Sigmoid colon (tissue), 7 donors: ENCODE data around the gene BPIFA1. TPM values are rescaled to one million over a fixed set of nuclear protein-coding genes. Genes with fewer than 3 reads are reported as not detected.

ENCODE experiments used
- DNase-seq: peaks from one replicate; pipeline ENCODE4 v3.0.0-alpha.2; 2019
- H3K27ac ChIP-seq, 4 donors: fragments of 200-600 bp; sonication (generic); one replicate each; pipeline ENCODE4 v1.5.1; 2016 to 2019; ENCODE audit warnings: mild to moderate bottlenecking in 1 of 4
- H3K27me3 ChIP-seq, 3 donors: fragments of 200-600 bp; sonication (generic); one replicate each; pipeline ENCODE4 v1.5.1; 2019; ENCODE audit warnings: mild to moderate bottlenecking in 1 of 3
- H3K36me3 ChIP-seq, 4 donors: fragments of 200-600 bp; sonication (generic); one replicate each; pipeline ENCODE4 v1.5.1; 2016 to 2019
- H3K4me1 ChIP-seq, 4 donors: fragments of 200-600 bp; sonication (generic); one replicate each; pipeline ENCODE4 v1.5.1; 2017 to 2019
- H3K4me3 ChIP-seq, 4 donors: fragments of 200-600 bp; sonication (generic); one replicate each; pipeline ENCODE4 v1.5.1; 2017 to 2019; ENCODE audit warnings: mild to moderate bottlenecking in 2 of 4, moderate library complexity in 1 of 4
- H3K9me3 ChIP-seq, 4 donors: fragments of 200-600 bp in 3 of 4; sonication (generic) in 3 of 4; one replicate each; pipeline versions ENCODE4 v1.5.1 to v1.6.1; 2013 to 2019
- EP300 ChIP-seq, 4 donors: sonication (generic); formaldehyde crosslinking; IDR thresholded peaks; one replicate each; pipeline ENCODE4 v1.6.1; 2017; ENCODE audit warnings: antibody characterized with exemption in 4 of 4
- POLR2A ChIP-seq, 2 donors: fragments of 450-650 bp; IDR thresholded peaks; one replicate each; pipeline ENCODE4 v1.6.1; 2016; ENCODE audit warnings: antibody characterized with exemption in 2 of 2, mild to moderate bottlenecking in 2 of 2, moderate library complexity in 2 of 2
- POLR2AphosphoS5 ChIP-seq, 4 donors: sonication (generic); formaldehyde crosslinking; IDR thresholded peaks; one replicate each; pipeline ENCODE4 v1.6.1; 2017; ENCODE audit warnings: antibody characterized with exemption in 4 of 4
- WGBS, 2 donors: extraction: QIAGEN DNeasy Blood & Tissue Kit; methylation state at CpG; one replicate each; pipeline ENCODE4 v1.1.7; 2013; 5-methylcytosine and 5-hydroxymethylcytosine counted together
- intact Hi-C: fragments of 100-400 bp; cut with DNase I; formaldehyde crosslinking; loops from one replicate; pipeline ENCODE4 v1.15.1; 2023
- polyA plus RNA-seq, 3 donors: library from polyadenylated mRNA; stranded (reverse); fragments of 200-250 nt; gene quantifications; one replicate each; pipeline ENCODE4 v1.2.3, GENCODE V29; 2013
- total RNA-seq, 4 donors: library from RNA; depleted of rRNA; stranded (reverse); fragments of >200 nt; gene quantifications; one replicate each; pipeline ENCODE4 v1.1.0, GENCODE V29; 2016
- TF ChIP-seq, protein P1 (sequence below), 4 experiments: fragments of 450-650 bp in 3 of 4; fragments of 200-600 bp in 1 of 4; IDR thresholded peaks; one replicate each; pipeline ENCODE4 v1.5.1; 2016 to 2019; ENCODE audit warnings: antibody characterized with exemption in 4 of 4, mild to moderate bottlenecking in 3 of 4, moderate library complexity in 2 of 4
- donor health status: healthy with polysubstance abuse.
- donor health status: Bipolar disorder and iron deficiency.
- donor health status: healthy.

Gene BPIFA1
- total and polyA plus RNA-seq, 7 donors = not detected

DNA sequence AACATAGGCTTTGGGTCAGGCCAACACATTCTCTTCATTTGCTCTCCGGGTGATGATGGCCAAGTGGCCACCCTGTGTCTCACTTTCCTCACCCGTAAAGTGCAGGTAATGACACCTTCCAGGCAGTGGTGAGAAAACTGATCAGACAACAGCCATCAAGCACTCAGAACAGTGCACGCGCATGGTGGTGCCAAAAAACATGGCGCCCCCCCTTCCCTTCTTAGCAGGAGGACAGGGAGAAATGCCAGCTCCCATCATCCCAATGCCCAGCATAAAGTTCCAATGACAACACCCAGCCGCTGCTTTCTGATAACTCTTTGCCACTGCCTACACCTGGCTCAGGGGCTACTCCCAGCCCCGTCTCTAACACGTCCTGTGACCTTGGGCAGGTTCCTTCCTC is 55.6 kb downstream of the BPIFA1 start:
- DNase-seq = no peak
- intact Hi-C loops = no loop called here
- no peaks in the 10 kb centered on the region for H3K9me3 ChIP-seq
- no peaks in the 10 kb centered on the region for H3K4me1 ChIP-seq
- WGBS, 2 donors = 74 to 87% methylated on average over 8 of the region's 8 CpGs
- no peak for TF ChIP-seq EP300 (IDR thresholded peaks at IDR 0.05)
- TF ChIP-seq POLR2A (IDR thresholded peaks at IDR 0.05) = no peak
- TF ChIP-seq, protein P1, sequence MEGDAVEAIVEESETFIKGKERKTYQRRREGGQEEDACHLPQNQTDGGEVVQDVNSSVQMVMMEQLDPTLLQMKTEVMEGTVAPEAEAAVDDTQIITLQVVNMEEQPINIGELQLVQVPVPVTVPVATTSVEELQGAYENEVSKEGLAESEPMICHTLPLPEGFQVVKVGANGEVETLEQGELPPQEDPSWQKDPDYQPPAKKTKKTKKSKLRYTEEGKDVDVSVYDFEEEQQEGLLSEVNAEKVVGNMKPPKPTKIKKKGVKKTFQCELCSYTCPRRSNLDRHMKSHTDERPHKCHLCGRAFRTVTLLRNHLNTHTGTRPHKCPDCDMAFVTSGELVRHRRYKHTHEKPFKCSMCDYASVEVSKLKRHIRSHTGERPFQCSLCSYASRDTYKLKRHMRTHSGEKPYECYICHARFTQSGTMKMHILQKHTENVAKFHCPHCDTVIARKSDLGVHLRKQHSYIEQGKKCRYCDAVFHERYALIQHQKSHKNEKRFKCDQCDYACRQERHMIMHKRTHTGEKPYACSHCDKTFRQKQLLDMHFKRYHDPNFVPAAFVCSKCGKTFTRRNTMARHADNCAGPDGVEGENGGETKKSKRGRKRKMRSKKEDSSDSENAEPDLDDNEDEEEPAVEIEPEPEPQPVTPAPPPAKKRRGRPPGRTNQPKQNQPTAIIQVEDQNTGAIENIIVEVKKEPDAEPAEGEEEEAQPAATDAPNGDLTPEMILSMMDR (IDR thresholded peaks at IDR 0.05) = no peak
- TF ChIP-seq POLR2AphosphoS5 (IDR thresholded peaks at IDR 0.05) = no peak
- H3K4me3 ChIP-seq = no peak overlapping the region
- no peak overlapping the region for H3K27ac ChIP-seq
- peaks cover 0 to 19% (median 0%) of the 10 kb centered on the region in 3 donors for H3K27me3 ChIP-seq
- H3K36me3 ChIP-seq = no peaks in the 10 kb centered on the region

DNA sequence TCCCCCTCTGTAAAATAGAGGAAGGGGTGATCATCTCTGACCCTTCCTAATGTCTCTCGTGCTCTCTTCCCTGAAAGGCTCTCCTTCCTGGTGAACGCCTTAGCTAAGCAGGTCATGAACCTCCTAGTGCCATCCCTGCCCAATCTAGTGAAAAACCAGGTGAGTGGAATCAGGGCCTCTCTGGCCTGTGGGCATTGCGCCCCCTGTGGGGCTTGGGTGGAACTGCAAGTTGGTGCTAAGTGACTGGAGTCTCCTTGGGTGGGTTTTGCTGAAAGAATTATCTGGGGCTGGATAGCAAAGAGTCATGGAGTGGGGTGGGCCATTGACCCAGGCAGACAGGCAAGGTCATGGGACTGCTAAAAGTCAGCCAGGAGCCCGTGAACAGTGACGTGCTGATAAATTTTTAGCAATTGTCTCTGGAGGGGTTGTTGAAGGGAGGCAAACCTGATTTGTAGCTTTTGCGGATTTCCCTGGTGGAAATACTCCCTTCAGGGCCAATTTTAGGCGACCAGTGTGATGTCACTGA is 56.1 kb downstream of the BPIFA1 start:
- 24 to 40% methylated on average over 7 of the region's 7 CpGs for WGBS, 2 donors
- intact Hi-C loops = no loop called here
- H3K4me1 ChIP-seq = no peaks in the 10 kb centered on the region

More for the DNA sequence above, 56.1 kb downstream of the BPIFA1 start:
- DNase-seq = no peak
- H3K9me3 ChIP-seq = no peaks in the 10 kb centered on the region
- H3K4me3 ChIP-seq = no peak overlapping the region
- TF ChIP-seq, protein P1 (IDR thresholded peaks at IDR 0.05) = peak in 3 of 4 experiments; percentile 20 to 61 (median 31)
- TF ChIP-seq EP300 (IDR thresholded peaks at IDR 0.05) = no peak
- H3K27me3 ChIP-seq = peaks cover 0 to 19% (median 0%) of the 10 kb centered on the region in 3 donors
- H3K36me3 ChIP-seq = no peaks in the 10 kb centered on the region
- H3K27ac ChIP-seq = no peak overlapping the region

Other genes starting within 250 kb of the BPIFA1 start
- not detected for gene SUN5, start 231.6 kb upstream of the BPIFA1 start, total RNA-seq
- not detected for gene SUN5, start 231.6 kb upstream of the BPIFA1 start, polyA plus RNA-seq
- gene BPIFB2, start 228.3 kb upstream of the BPIFA1 start, total RNA-seq = not detected
- gene BPIFB2, start 228.3 kb upstream of the BPIFA1 start, polyA plus RNA-seq = not detected
- gene BPIFB6, start 204.3 kb upstream of the BPIFA1 start, total RNA-seq = not detected
- not detected for gene BPIFB6, start 204.3 kb upstream of the BPIFA1 start, polyA plus RNA-seq
- gene BPIFB3, start 182.1 kb upstream of the BPIFA1 start, total RNA-seq = not detected
- not detected for gene BPIFB3, start 182.1 kb upstream of the BPIFA1 start, polyA plus RNA-seq
- not detected for gene BPIFB4, start 156.4 kb upstream of the BPIFA1 start, total RNA-seq
- not detected for gene BPIFB4, start 156.4 kb upstream of the BPIFA1 start, polyA plus RNA-seq
- not detected for gene BPIFA2, start 67.8 kb upstream of the BPIFA1 start, total RNA-seq
- under 1 TPM in 1 of 3 donors, not detected in 2; 0.09 TPM for gene BPIFA2, start 67.8 kb upstream of the BPIFA1 start, polyA plus RNA-seq
- not detected for gene BPIFA3, start 18.6 kb upstream of the BPIFA1 start, total RNA-seq
- gene BPIFA3, start 18.6 kb upstream of the BPIFA1 start, polyA plus RNA-seq = not detected
- not detected for gene BPIFB1, start 47.2 kb downstream of the BPIFA1 start, total RNA-seq
- not detected for gene BPIFB1, start 47.2 kb downstream of the BPIFA1 start, polyA plus RNA-seq
- 10 to 100 TPM; 18.4 to 21.3 (median 20.1) TPM for gene CDK5RAP1, start 165.5 kb downstream of the BPIFA1 start, total RNA-seq
- 10 to 100 TPM; 12.0 to 30.0 (median 21.3) TPM for gene CDK5RAP1, start 165.5 kb downstream of the BPIFA1 start, polyA plus RNA-seq
- gene SNTA1, start 207.8 kb downstream of the BPIFA1 start, total RNA-seq = 10 to 100 TPM; 29.3 to 42.7 (median 33.4) TPM
- gene SNTA1, start 207.8 kb downstream of the BPIFA1 start, polyA plus RNA-seq = 1 to 10 TPM; 5.8 to 7.8 (median 6.1) TPM